ENCODE results near the gene EIF4A3.

Gene EIF4A3

GRCh38 chr17:80147035-80147822 lies at the start of gene EIF4A3:
Gene EIF4A3, minus strand, starts transcription at chr17:80147128. Its CDS starts 167 bp downstream, at chr17:80146961.
- DNase-seq: peak; percentile 97

DNA sequence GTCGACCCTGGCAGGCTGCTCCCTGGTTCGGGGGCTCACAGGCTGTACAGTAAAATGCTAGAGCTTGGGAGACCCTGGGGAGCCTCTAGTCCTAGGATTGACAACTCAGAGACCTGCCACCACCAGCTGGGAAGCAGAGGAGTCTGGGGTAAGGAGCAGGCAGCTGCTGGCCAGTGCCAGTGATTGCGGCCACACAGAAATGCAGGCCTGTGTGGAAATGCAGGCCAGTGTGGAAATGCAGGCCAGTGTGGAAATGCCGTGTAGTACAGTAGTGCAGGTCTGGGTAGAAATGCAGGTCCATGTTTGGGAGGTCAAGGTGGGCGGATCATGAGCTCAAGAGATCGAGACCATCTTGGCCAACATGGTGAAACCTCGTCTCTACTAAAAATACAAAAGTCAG lies 49.7 kb upstream of the EIF4A3 start:
- no peak for DNase-seq

- DNase-seq: peak; percentile 47
Observed at GRCh38 chr17:80195671-80196529, 49.0 kb upstream of the EIF4A3 start.

- no peak for DNase-seq
Observed at GRCh38 chr17:80195141-80195540, 48.2 kb upstream of the EIF4A3 start.

GRCh38 chr17:80191865-80192661 lies 45.1 kb upstream of the EIF4A3 start:
- no peak for DNase-seq

- no peak for DNase-seq
Observed at GRCh38 chr17:80191192-80191591, 44.3 kb upstream of the EIF4A3 start.

- DNase-seq: no peak
Observed at GRCh38 chr17:80190716-80191115, 43.8 kb upstream of the EIF4A3 start.

GRCh38 chr17:80189611-80190010 lies 42.7 kb upstream of the EIF4A3 start:
- no peak for DNase-seq

DNA sequence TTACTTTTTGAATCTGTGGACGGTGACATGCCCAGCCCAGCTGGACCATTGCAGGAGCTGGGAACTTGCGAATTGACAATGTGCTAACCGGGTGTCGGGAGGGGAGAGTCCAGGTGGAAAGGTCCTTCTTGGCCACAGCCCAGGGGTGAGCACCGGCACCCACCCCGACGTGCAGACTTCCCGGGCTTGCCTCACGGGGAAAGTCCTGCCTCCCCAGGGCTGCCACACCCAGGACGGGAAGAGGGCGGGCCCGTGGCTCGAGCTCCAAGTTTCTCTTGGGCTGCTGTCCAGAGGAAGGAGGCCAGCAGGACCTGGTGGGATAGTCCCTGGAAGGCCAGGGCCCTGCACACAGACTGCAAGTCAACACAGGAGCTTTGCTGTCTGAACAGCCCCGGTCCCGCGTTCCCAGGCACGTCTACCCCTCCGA lies 40.6 kb upstream of the EIF4A3 start:
- no peak for DNase-seq

DNA sequence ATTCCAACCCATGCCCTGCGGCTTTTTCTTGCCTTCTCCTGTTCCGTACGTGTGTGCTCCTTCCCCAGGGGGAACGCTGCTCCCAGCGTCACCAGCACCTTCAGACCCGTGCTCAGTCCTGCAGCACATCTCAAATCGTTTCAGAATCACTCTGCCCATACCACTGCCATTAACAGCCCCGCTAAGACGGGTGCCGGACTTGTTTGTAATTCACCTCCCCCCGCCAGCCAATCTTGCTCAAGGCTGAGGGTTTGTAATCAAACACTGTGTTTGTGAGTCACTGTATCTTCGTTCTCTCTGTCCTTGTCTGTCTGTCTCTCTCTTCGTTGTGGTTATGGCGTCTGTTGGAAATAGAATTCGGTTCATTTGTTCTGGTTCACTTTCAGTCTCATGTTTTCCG lies 40.2 kb upstream of the EIF4A3 start:
- no peak for DNase-seq

DNA sequence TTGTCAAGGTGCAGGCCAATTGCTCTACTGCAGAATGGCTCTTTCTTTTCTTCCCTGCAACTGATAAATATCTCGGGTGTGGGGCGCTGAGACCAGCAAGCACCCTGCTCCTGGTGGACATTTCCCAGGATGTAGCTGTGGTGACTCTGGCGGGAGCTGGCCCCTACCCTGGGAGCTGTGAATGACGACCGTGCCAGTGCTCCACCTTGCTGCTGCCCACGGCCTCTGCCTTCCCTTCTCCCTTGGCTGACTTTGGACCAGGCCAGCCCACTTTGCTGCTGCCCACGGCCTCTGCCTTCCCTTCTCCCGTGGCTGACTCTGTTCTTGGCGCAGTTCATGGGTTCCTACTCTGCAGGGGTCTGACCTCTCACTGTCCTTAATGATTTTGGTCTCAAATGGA lies 39.0 kb upstream of the EIF4A3 start:
- DNase-seq: no peak

- no peak for DNase-seq
Observed at GRCh38 chr17:80184423-80184714, 37.4 kb upstream of the EIF4A3 start.

GRCh38 chr17:80183581-80184422 lies 36.9 kb upstream of the EIF4A3 start:
- no peak for DNase-seq

DNA sequence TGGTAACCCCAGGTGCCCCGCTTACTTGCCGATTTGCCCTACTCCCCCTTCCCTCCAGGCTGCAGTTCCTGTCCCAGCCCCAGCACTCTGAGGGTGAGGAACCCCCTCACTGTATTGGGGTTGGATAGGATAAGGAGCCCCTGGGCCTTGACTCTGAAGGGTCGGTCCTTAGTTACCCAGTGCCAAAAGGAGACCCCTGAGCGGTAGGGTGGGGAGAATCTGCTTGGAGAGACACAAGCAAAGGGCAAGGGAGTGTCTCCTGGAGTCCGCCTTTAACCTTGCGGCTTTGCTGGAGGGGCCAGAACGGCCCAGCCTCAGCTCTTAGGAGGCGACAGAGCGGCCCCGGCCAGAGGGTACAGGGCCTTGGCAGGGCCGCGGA lies 35.9 kb upstream of the EIF4A3 start:
- DNase-seq: no peak

- DNase-seq: no peak
Observed at GRCh38 chr17:80182118-80182844, 35.4 kb upstream of the EIF4A3 start.

DNA sequence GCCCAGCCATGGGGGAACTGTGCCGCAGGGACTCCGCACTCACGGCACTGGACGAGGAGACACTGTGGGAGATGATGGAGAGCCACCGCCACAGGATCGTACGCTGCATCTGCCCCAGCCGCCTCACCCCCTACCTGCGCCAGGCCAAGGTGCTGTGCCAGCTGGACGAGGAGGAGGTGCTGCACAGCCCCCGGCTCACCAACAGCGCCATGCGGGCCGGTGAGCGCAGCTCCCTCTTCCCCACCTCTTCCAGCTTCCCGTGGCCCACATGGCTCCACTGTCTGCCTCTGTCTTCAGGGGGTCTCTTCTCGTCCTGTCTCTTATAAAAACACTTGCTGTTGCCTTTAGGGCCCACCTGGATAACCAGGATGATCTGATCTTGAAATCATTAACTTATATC lies 34.5 kb upstream of the EIF4A3 start:
- DNase-seq: no peak

DNA sequence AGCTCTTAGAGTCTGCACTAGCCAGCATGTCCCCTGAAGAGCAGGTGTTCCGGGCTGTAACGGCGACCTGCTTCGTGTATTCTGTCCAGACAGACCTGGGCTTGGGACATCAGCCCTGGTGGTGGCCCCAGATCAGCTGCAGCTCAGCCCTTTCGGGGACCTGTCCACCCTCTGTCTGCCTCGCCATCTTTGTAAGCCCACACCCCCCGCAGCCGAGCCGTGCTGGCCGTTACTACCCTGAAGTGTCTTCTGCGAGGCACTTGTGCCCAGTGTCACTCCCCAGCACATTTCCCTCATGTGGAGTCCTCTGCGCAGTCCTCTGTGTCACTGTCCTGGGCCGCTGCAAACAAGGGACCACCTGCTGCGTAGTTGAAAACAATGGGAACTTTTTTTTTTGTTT lies 33.3 kb upstream of the EIF4A3 start:
- DNase-seq: no peak

- DNase-seq: no peak
Observed at GRCh38 chr17:80177986-80178595, 31.2 kb upstream of the EIF4A3 start.

- DNase-seq: no peak
Observed at GRCh38 chr17:80176757-80177156, 29.8 kb upstream of the EIF4A3 start.

DNA sequence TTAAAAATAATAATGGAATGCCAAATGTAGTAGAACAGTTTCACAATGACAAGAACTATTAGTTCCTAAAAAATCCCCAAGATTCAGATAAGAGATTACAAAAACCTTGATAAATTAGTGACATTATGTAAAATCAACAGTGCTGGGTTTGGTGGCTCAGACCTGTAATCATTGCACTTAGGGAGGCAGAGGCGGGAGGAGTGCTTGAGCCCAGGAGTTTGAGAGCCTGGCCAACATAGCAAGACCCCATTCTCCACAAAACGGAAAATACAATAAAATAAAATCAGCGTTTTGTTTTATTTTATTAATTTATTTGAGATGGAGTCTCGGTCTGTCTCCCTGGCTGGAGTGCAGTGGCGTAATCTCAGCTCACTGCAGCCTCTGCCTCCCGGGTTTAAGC lies 27.0 kb upstream of the EIF4A3 start:
- DNase-seq: no peak

DNA sequence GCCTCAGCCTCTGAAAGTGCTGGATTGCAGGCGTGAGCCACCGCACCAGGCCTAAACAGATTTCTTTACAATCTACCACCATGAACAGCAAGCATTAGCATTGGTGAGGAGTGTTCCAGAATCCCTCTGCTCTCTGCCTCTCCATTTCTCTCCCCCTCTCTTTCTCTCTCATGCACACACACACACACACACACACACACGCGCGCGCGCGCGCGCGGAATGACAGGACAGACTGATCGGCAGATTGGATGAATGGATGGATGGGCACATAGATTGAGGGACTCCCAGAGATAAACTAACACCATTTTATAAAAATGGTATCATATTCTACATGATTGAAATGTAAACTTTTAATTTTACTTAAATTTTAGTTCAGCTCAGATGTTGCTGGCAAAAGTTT lies 26.2 kb upstream of the EIF4A3 start:
- no peak for DNase-seq

All from stimulated activated naive CD4-positive, alpha-beta T cell treated with Interleukin-2 at 50 U/mL for 16 hours (primary cell).